GM18520 (cell line): ENCODE results near the gene PCDH15.

ENCODE experiments used
- ATAC-seq: cut with Tn5 transposase; IDR thresholded peaks from one replicate; pipeline ENCODE4 v1.9.1; 2021; ENCODE audit not compliant: unreplicated experiment

Gene PCDH15

DNA sequence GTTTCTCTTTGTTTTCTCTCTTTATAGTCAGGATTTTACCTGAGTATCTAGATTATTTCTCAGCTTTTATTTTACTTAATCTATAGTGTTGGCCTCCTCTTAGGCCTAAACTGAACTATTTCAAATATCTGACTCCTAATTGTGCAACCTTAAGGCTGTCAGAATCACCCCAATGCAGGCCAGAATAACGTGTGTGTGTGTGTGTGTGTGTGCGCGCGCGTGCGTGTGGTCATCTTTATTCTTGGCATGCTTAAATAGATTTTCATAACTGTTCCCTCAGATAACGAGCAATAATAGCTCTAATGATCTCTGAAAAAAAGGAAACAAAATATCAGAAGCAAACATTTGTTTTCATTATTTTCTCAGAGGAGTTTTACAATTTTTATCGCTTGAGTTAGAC is 92.4 kb downstream of the PCDH15 start:
- ATAC-seq, result no peak

- no peak for ATAC-seq
These were observed 93.0 kb downstream of the PCDH15 start for GRCh38 chr10:54708021-54708420.

- no peak for ATAC-seq
These were observed 98.2 kb downstream of the PCDH15 start for GRCh38 chr10:54702583-54703485.

DNA sequence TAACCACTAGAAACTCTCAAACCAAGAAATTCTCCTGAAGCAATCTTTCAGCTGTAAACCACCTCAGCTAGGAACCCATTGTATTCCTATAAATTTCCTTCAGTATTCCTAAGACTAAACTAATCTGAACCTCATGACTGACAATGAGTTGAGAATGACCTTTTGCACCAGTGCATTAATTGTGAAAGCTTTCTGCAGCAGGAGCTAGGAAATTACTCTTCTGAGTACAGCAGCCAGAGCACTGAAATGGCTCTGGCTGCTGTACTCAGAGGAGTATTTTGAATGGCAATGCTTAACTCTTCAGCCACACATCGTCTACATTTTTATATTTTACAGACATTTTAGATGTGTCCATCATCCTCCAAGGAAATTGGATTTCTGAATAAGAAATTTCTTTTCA is 109.7 kb downstream of the PCDH15 start:
- no peak for ATAC-seq

GRCh38 chr10:54682554-54682953 is 118.5 kb downstream of the PCDH15 start:
- no peak for ATAC-seq

- no peak for ATAC-seq
These were observed 119.9 kb downstream of the PCDH15 start for GRCh38 chr10:54681136-54681535.

DNA sequence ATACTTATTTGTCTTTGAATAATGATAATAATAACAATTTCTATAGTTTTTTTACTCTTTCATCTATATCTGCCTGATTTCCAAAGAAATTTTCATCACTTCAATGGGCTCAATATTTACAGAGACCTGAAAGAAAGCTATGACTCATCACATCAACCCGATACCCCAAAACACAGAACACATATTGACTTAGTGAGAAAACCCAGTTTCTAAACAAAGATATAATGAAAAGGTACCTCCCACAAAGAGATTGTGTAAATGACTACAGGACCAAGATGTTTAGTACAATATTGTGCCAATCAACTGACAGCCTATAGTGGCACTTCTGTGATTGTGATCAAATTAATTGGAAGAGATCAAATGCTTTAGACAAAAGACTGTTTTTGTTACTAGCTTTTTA is 133.9 kb downstream of the PCDH15 start:
- no peak for ATAC-seq

DNA sequence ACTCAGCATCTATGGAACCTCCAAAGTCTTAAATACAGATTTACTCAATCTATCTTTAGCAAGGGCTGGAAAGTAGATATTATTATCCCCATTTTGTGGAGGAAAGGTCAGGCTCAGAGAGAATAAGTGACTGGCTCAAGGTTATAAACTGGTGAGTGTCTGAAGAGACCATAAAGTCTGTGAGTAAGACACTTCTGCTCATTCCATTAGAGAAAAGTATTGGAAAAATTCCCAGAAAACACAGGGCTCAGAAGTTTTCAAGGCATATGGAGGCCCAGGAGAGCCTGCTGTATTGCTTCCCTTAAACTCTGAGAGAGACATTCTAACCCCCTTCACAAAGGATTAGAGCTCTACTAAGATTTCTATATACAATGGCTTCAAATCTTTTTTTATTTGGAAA is 134.8 kb downstream of the PCDH15 start:
- ATAC-seq, result no peak

GRCh38 chr10:54665095-54665494 is 135.9 kb downstream of the PCDH15 start:
- ATAC-seq, result no peak

- no peak for ATAC-seq
These were observed 140.6 kb downstream of the PCDH15 start for GRCh38 chr10:54660397-54660796.

GRCh38 chr10:54656643-54657042 is 144.4 kb downstream of the PCDH15 start:
- no peak for ATAC-seq

- no peak for ATAC-seq
These were observed 147.5 kb downstream of the PCDH15 start for GRCh38 chr10:54653518-54653917.

DNA sequence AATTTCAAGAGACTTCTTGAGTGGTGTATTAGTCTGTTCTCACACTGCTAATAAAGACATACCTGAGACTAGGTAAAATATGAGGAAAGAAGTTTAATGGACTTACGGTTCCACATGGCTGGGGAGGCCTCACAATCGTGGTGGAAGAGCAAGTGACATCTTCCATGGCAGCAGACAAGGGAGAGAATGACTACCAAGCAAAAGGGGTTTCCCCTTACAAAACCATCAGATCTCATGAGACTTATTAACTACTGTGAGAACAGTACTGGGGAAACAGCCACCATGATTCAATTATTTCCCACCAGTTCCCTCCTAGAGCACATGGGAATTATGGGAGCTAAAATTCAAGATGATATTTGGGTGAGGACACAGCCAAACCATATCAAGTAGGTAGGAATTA is 150.5 kb downstream of the PCDH15 start:
- ATAC-seq, result no peak

GRCh38 chr10:54622017-54622416 is 179.0 kb downstream of the PCDH15 start:
- no peak for ATAC-seq

DNA sequence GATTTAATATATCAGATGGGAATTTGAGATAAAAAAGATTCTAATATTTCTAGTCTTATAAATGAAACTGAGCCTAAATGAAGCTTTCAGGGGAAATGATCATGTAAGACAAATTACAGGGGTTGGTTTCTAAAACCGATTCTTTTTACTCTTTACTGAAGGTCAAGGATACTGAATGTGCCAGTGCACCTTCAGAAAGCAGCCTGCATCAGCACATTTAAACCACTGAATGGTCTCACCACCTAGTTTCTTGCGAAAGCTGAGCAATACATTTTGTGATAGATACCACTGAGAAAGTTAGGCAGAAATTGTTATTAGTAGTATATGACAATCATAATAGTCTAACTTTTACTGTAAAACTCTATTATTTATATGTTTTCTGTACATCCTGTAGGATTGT is 180.7 kb downstream of the PCDH15 start:
- no peak for ATAC-seq

GRCh38 chr10:54614072-54614471 is 187.0 kb downstream of the PCDH15 start:
- no peak for ATAC-seq

DNA sequence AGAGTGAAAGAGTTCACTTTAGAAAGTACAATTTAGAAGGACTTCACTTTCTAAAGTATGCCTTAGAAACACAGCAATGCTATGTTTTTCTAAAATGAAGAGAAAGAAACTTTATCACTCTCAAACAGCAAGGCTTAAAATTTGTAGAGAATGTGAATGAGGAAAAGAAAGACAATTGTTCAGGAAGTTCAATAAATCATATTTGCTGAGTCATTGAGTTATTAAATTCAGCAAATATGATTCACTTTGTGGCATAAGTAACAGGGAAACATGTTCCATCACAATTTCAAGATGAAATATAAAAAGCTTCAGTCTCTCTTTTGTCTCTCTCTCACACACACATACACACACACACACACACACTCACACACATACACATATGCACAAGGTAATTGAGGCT is 187.9 kb downstream of the PCDH15 start:
- ATAC-seq, result no peak

GRCh38 chr10:54609423-54609822 is 191.6 kb downstream of the PCDH15 start:
- ATAC-seq, result no peak

DNA sequence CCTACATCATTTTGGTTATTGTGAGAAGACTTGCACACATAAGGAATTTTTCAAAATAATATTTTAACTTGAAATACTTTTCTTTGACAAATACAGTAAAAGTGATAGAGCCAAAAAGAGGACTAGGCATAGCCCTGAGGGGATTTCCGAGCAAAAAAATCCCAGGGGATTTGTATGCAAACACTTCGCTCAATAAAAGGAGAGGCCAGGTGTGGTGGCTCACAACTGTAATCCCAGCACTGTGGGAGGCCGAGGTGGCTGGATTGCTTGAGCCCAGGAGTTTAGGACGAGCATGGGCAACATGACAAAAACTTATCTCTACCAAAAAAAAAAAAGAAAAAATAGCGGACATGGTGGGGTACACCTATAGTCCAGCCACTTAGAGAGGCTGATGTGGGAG is 193.0 kb downstream of the PCDH15 start:
- no peak for ATAC-seq

DNA sequence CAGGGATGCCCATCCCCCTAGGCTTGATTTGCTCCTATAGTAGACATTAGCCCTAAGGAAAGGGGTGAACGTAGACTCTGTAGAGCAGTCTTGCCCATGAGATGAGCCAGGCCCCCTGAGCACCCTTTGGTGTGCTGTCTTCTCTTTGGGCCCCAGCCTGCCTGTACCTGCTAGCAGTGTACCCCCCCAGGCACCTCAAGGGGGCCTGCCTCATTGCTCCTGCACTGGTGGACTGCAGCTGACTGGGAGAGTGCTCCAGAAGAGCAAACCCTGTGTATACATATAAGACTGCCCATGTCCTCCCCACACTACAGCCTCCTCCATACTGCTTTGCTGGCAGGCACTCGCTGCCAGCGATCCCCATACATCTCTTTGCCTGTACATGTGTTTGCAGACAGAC is 206.7 kb downstream of the PCDH15 start:
- ATAC-seq, result no peak

GRCh38 chr10:54587971-54588370 is 213.1 kb downstream of the PCDH15 start:
- ATAC-seq, result no peak

DNA sequence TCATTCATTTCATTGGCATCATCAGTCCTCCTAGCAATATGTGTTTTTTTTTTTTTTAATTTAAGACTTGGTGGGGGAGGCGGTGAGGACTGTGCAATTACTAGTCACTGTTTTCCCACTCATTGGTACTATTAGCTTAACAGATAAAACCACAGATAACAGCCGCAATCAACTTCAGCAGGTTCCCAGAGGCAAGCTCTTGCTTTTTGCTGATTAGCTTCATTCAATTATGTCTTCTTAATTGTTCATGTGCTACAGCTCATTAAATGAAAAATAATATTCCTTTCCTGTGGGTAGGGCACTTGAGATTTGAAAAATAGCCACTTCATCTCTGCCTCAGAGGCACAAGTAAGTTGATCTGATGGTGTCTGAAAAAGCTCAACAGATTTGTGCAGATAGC is 215.5 kb downstream of the PCDH15 start:
- ATAC-seq, result no peak

- ATAC-seq, result no peak
These were observed 223.3 kb downstream of the PCDH15 start for GRCh38 chr10:54577682-54578081.
